GM11168 (cell line): ENCODE measurements around the gene ST6GALNAC3.

Experiments
- in situ Hi-C: fragments of 300-500 bp; cut with MboI; formaldehyde crosslinking; loops from one replicate; pipeline ENCODE4 v1.12.0; 2022; ENCODE audit warnings: low sequenced_read_pairs; ENCODE audit not compliant: unreplicated experiment

ST6GALNAC3 gene

GRCh38 chr1:76381450-76382097, 307.0 kb downstream of the ST6GALNAC3 start:
- in situ Hi-C loops, result no loop called here

- in situ Hi-C loops, result no loop called here
These were observed 313.7 kb downstream of the ST6GALNAC3 start for GRCh38 chr1:76388261-76388660.

- in situ Hi-C loops, result no loop called here
These were observed 315.9 kb downstream of the ST6GALNAC3 start for GRCh38 chr1:76390456-76390855.

- in situ Hi-C loops, result no loop called here
These were observed 320.5 kb downstream of the ST6GALNAC3 start for GRCh38 chr1:76395059-76395458.

- in situ Hi-C loops, result no loop called here
These were observed 327.6 kb downstream of the ST6GALNAC3 start for GRCh38 chr1:76402128-76402527.

- in situ Hi-C loops, result no loop called here
These were observed 333.8 kb downstream of the ST6GALNAC3 start for GRCh38 chr1:76408303-76408702.

GRCh38 chr1:76410499-76410898, 336.0 kb downstream of the ST6GALNAC3 start:
- in situ Hi-C loops, result no loop called here

GRCh38 chr1:76418531-76418930, 344.0 kb downstream of the ST6GALNAC3 start:
- in situ Hi-C loops, result no loop called here

GRCh38 chr1:76419603-76420002, 345.1 kb downstream of the ST6GALNAC3 start:
- in situ Hi-C loops, result no loop called here

GRCh38 chr1:76425201-76426145, 350.9 kb downstream of the ST6GALNAC3 start:
- in situ Hi-C loops, result no loop called here

GRCh38 chr1:76426606-76427005, 352.1 kb downstream of the ST6GALNAC3 start:
- in situ Hi-C loops, result no loop called here

- in situ Hi-C loops, result no loop called here
These were observed 353.5 kb downstream of the ST6GALNAC3 start for GRCh38 chr1:76428028-76428427.

- in situ Hi-C loops, result no loop called here
These were observed 356.0 kb downstream of the ST6GALNAC3 start for GRCh38 chr1:76430531-76430930.

GRCh38 chr1:76433526-76433925, 359.0 kb downstream of the ST6GALNAC3 start:
- in situ Hi-C loops, result no loop called here

GRCh38 chr1:76443217-76443616, 368.7 kb downstream of the ST6GALNAC3 start:
- in situ Hi-C loops, result no loop called here

- in situ Hi-C loops, result no loop called here
These were observed 370.2 kb downstream of the ST6GALNAC3 start for GRCh38 chr1:76444773-76445172.

GRCh38 chr1:76450229-76450628, 375.7 kb downstream of the ST6GALNAC3 start:
- in situ Hi-C loops, result no loop called here

GRCh38 chr1:76463278-76463677, 388.7 kb downstream of the ST6GALNAC3 start:
- in situ Hi-C loops, result no loop called here

GRCh38 chr1:76463849-76464248, 389.3 kb downstream of the ST6GALNAC3 start:
- in situ Hi-C loops, result no loop called here

- in situ Hi-C loops, result no loop called here
These were observed 390.5 kb downstream of the ST6GALNAC3 start for GRCh38 chr1:76465030-76465429.

- in situ Hi-C loops, result no loop called here
These were observed 395.6 kb downstream of the ST6GALNAC3 start for GRCh38 chr1:76470166-76470565.
